Adipose tissue (tissue), 3 donors: ENCODE measurements around the gene AZU1. TPM values are rescaled to one million over a fixed set of nuclear protein-coding genes. Genes with fewer than 3 reads are reported as not detected.

Experiments used
- H3K27ac ChIP-seq: one replicate; pipeline ENCODE4 v1.5.1; 2013; ENCODE audit warnings: low read depth, low read length
- WGBS, 3 donors: extraction: QIAGEN DNeasy Blood & Tissue Kit; methylation state at CpG; one replicate each; pipeline ENCODE4 v1.1.7; 2013; 5-methylcytosine and 5-hydroxymethylcytosine counted together
- polyA plus RNA-seq, 3 donors: library from polyadenylated mRNA; stranded (reverse); fragments of 200-250 nt; gene quantifications; one replicate each; pipeline ENCODE4 v1.2.3, GENCODE V29; 2013
- donor health status: healthy with polysubstance abuse.
- donor health status: Bipolar disorder and iron deficiency.
- donor health status: healthy.

AZU1 gene
- polyA plus RNA-seq, 3 donors = 0.03 to 3.3 (median 0.13) TPM

DNA sequence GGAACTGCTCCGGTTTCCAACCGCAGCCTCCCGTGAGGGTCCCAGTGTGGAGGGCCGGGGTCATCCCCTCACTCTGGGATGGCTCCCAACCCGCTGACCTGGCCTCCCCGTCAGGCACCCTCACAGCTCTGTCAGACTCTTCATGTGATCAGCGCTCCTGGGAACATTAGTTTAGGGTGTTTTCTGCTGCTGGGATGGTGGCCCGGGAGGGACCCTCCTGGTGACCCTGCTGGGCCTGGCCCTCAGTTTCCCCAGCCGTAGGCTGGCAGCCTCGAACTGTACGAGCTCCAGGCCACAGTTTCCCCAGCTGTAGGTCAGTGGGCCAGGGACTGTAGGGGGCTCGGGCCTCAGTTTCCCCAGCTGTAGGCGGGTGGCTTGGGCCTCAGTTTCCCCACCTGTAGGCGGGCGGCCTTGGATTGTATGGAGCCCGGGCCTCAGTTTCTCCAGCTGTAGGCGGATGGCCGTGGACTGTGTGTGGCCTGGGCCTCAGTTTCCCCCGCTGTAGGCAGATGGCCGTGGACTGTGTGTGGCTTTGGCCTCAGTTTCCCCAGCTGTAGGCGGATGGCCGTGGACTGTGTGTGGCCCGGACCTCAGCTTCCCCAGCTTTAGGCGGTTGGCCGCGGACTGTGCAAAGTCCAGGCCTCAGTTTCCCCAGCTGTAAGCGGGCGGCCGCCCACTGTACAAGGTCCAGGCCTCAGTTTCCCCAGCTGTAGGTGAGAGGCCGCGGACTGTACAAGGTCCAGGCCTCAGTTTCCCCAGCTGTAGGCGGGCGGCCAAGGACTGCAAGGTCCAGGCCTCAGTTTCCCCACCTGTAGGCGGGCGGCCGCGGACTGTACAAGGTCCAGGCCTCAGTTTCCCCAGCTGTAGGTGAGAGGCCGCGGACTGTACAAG is 31.7 kb upstream of the AZU1 start:
- H3K27ac ChIP-seq = no peak overlapping the region

GRCh38 chr19:796692-797527 is 30.7 kb upstream of the AZU1 start, which contains the start of gene PTBP1:
Gene PTBP1 (plus strand): TSS chr19:797452. CDS start chr19:797498, 46 bp downstream.
- WGBS, 3 donors = 0 to 1% (median 1%) methylated on average over 73 to 83 of the region's 83 CpGs
- peak within 1 kb of the TSS; percentile 90 for H3K27ac ChIP-seq

More for the DNA sequence above, 31.7 kb upstream of the AZU1 start:
- WGBS, 3 donors = 75 to 82% (median 78%) methylated on average over 36 to 39 of the region's 39 CpGs

GRCh38 chr19:797528-798414 is 29.9 kb upstream of the AZU1 start:
- peak overlapping the region; percentile 90 for H3K27ac ChIP-seq

GRCh38 chr19:798415-799075 is 29.1 kb upstream of the AZU1 start:
- WGBS, 3 donors = 0 to 2% (median 1%) methylated on average over 42 to 44 of the region's 44 CpGs
- no peak overlapping the region for H3K27ac ChIP-seq

More at GRCh38 chr19:797528-798414, 29.9 kb upstream of the AZU1 start:
- WGBS, 3 donors = 0 to 1% (median 0%) methylated on average over 72 to 128 of the region's 129 CpGs

- WGBS, 3 donors = 8 to 13% (median 11%) methylated on average over 28 of the region's 28 CpGs
- no peak overlapping the region for H3K27ac ChIP-seq
Measured at GRCh38 chr19:799076-799881, 28.4 kb upstream of the AZU1 start.

DNA sequence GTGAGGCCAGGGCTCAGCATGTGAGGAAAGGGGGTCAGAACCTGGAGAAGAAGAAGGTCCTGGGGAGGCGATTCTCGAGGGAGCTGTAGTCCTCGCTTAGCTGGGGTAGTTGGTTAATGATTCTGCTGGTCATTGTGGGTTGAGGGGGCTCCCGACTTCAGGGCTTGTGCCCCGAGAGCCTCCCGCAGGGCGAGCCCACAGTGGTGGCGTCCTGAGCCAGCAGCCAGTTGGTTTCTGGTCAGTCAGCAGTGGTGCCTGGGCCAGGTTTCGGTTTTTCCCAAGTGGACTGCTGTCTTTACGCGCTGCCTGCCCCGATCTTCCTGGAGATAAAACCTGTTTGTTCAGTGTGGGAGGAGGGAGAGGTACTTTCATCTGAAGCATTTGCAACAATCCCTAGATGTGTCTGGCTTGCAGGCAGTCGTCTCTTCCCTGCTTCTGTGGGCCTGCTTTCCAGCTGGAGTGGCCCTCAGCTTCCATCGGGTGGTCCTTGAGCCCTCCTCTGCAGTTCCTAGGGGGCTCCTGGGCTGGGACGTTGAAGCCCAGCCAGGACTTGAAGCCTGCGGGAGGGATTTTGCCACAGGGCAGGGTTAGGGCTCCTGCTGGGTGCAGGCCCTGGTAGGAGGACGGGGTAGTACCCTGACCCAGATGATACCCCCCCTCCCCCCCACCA is 27.1 kb upstream of the AZU1 start:
- no peak overlapping the region for H3K27ac ChIP-seq
- WGBS, 3 donors = 20 to 38% (median 33%) methylated on average over 17 of the region's 17 CpGs

DNA sequence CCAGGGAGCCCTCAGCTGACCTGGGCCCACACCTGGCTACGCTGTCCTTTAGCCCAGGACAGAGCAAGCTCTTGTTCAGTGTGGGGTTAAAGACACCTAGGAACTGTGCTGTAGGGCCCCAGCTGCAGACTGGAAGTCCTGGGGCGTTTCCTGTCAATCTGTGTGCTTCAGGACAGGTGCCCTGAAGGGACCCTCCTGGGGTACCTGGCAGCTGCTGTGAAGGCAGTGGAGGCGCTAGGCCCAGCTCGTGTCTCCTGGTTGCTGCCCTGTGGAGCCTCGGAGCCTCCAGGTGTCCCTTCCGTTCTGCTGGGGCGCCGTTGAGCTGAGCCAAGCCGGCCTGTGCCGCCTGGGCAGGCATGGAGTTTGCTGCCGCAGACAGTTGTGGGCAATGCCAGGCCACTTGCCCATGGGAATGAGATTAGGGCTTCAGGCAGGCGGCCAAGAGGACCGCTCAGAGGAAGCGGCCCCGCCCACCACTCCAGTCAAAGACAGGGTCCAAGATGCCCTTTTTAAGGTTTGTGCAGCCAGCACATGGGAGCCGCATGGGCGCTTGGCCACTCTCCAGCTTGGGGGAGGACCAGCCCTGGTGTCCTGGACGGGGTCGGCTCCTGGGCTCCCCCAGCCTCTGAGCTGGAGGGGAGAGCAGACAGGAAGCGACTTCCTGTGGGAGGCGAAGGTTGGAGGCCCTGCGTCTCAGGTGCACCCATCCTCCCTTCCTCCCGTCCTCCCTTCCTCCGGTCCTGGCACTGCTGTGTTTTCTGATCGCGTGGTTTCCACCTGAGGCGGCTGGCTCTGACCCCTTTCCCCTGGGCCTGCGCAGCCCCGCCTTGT is 26.4 kb upstream of the AZU1 start:
- 23 to 38% (median 27%) methylated on average over 29 of the region's 29 CpGs for WGBS, 3 donors

DNA sequence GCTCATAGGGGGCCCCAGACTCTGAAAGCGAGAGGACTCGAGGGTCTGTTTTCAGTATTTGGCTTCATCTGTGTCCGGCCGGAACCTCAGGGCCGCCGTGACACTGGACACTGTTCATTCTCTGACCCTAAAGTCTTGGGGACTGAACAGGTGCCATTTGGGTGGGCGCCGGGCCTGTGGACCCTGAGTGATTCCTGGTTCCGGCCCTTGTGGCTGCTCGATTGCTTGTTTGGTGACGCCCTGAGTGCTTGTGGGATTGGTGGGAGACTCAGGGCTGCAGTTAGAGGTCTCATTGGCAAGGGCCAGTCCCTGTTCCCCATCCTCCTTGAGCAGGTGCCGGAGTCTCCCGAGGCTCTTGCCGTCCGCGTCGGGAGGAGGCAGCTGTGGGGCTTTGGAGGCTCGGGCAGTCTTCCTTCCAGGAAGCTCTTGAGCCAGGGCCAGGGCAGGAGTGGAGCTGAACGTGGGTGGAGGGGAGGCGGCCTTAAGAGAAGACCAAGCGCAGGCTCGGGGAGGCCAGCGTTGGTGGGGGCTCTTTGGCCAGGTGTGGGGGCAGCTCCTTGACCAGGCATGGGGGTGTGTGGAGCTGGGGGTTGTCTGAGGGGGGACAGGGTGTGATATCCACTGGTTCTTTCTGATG is 25.7 kb upstream of the AZU1 start:
- no peak overlapping the region for H3K27ac ChIP-seq
- WGBS, 3 donors = 30 to 38% (median 33%) methylated on average over 23 of the region's 23 CpGs

More for the DNA sequence above, 26.4 kb upstream of the AZU1 start:
- no peak overlapping the region for H3K27ac ChIP-seq

- H3K27ac ChIP-seq = no peak overlapping the region
- 44 to 64% (median 54%) methylated on average over 28 of the region's 28 CpGs for WGBS, 3 donors
Measured at GRCh38 chr19:802498-803098, 25.0 kb upstream of the AZU1 start.

DNA sequence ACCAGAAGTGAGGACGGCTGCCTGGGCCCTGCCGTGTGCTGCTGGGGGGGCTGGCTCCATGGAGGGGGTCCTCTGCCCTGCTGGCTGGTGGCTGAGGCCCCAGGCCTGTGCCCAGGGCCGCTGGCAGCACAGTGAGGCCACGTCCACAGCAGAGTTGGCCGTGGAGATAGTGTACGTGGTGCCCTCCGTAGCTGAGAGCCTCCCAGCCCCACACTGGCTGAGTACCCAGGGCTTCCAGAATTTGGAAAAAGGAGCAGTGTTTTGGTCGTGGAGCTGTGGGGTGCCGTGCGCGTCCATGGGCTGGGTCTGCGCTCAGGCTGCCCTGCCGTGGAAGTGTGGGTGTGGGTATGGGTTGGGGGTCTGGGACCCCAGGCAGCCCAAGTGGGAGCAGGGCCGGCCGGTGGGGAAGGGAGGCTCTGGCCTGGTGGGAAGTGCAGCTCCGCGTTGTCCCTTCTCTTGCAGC is 24.5 kb upstream of the AZU1 start:
- 81 to 85% (median 84%) methylated on average over 17 of the region's 17 CpGs for WGBS, 3 donors
- H3K27ac ChIP-seq = no peak overlapping the region

DNA sequence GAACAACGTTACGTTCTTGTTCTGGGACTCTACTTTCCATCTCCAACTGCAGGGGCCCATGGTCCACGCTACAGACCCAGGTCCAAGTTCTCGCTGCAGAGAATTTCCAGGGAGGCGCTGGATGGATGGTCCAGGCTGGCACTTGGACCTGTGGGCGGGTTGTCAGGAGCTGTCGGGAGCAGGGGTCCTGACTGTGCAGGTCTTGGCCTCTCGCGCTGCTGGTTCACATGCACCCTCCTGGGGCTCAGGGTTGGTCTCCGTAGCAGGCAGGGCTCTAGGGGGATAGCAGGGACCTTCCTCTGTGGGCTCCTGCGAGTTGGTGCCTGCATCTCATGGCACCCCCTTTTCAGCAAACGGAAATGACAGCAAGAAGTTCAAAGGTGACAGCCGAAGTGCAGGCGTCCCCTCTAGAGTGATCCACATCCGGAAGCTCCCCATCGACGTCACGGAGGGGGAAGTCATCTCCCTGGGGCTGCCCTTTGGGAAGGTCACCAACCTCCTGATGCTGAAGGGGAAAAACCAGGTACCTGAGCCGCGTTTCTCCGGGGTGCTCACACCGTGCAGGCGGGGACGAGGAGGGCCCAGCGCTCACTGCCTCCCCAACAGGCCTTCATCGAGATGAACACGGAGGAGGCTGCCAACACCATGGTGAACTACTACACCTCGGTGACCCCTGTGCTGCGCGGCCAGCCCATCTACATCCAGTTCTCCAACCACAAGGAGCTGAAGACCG is 23.8 kb upstream of the AZU1 start:
- no peak overlapping the region for H3K27ac ChIP-seq
- 76 to 83% (median 76%) methylated on average over 29 to 31 of the region's 31 CpGs for WGBS, 3 donors

GRCh38 chr19:804419-805165 is 23.0 kb upstream of the AZU1 start:
- no peak overlapping the region for H3K27ac ChIP-seq
- 92 to 94% (median 93%) methylated on average over 53 of the region's 53 CpGs for WGBS, 3 donors

DNA sequence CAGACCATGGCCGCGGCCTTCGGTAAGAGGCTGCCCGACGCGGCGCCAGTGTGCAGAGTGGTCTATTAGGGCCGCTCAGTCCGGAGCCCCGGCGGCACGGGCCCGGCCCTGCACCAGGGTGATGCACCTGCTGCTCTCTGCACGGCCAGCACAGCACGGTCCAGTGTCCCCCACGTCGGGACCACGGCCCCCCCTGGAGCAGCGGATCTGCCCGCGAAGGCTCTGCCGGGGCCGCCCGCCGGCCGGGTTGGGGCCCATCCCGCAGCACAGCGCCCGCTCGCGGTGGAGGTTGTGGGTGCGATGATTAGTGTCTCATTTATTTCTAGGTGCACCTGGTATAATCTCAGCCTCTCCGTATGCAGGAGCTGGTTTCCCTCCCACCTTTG is 22.5 kb upstream of the AZU1 start:
- H3K27ac ChIP-seq = no peak overlapping the region
- WGBS, 3 donors = 82 to 92% (median 91%) methylated on average over 20 to 33 of the region's 33 CpGs
